H1 (cell line): Measurements from ENCODE around the gene MYBL2. TPM values are rescaled to one million over a fixed set of nuclear protein-coding genes. Genes with fewer than 3 reads are reported as not detected.

Experiments
- CTCF ChIA-PET: fragments of 300-600 bp; sonication (Branson Sonifier 250); formaldehyde crosslinking; loops from one replicate; lab custom pipeline; 2021; ENCODE audit not compliant: partially characterized antibody; lab: Charles Lee
- POLR2A ChIA-PET: fragments of 300-600 bp; sonication (Branson Sonifier 250); formaldehyde crosslinking; loops from one replicate; lab custom pipeline; 2021; ENCODE audit warnings: inconsistent platforms; ENCODE audit not compliant: partially characterized antibody; lab: Charles Lee
- DNase-seq, 2 experiments: peaks; one replicate each; pipeline versions ENCODE4 v3.0.0 to v3.0.0-alpha.2; 2010 to 2022; ENCODE audit warnings: low spot score in 2 of 2, low read depth in 1 of 2, mixed read lengths in 1 of 2
- FAIRE-seq: peaks from 2 replicates; lab custom pipeline; 2011; peaks lifted over from hg19 to GRCh38; lab: Jason Lieb, UNC
- H2AFZ ChIP-seq: 2 replicates; pipeline ENCODE4 v1.8.1; 2012; ENCODE audit warnings: low read length, inconsistent platforms
- H2AK5ac ChIP-seq: 2 replicates; pipeline ENCODE4 v1.6.1; 2013; ENCODE audit warnings: low read depth, low read length
- H2BK120ac ChIP-seq: replicated peaks from 2 replicates; pipeline ENCODE3; 2013; ENCODE audit warnings: low read depth, low read length, inconsistent platforms
- H2BK12ac ChIP-seq: 2 replicates; pipeline ENCODE4 v1.6.1; 2013; ENCODE audit warnings: low read depth, low read length
- H2BK15ac ChIP-seq: 2 replicates; pipeline ENCODE4 v1.6.1; 2013; ENCODE audit warnings: low read length
- H2BK20ac ChIP-seq: 2 replicates; pipeline ENCODE4 v1.6.1; 2013; ENCODE audit warnings: low read length
- H2BK5ac ChIP-seq: 2 replicates; pipeline ENCODE4 v1.6.1; 2013; ENCODE audit warnings: low read depth, low read length
- H3K14ac ChIP-seq: 2 replicates; pipeline ENCODE4 v1.6.1; 2013; ENCODE audit warnings: inconsistent platforms; ENCODE audit not compliant: insufficient read length
- H3K18ac ChIP-seq: 2 replicates; pipeline ENCODE4 v1.6.1; 2013; ENCODE audit warnings: low read length; ENCODE audit errors: extremely low read depth
- H3K23ac ChIP-seq: 2 replicates; pipeline ENCODE4 v1.6.1; 2013; ENCODE audit warnings: inconsistent platforms; ENCODE audit not compliant: insufficient read length
- H3K23me2 ChIP-seq: 2 replicates; pipeline ENCODE4 v1.6.1; 2013; ENCODE audit warnings: low read depth, low read length
- H3K27ac ChIP-seq: 2 replicates; pipeline ENCODE4 v1.6.1; 2011; ENCODE audit warnings: low read depth, low read length, inconsistent platforms
- H3K27me3 ChIP-seq, 4 experiments: replicated peaks in 1 of 4; 1 replicate in 1 of 4; 2 replicates in 3 of 4; pipeline versions ENCODE4 v1.6.1 to v1.8.1; 2011 to 2013; ENCODE audit warnings: low read length in 3 of 4, mild to moderate bottlenecking in 3 of 4, inconsistent platforms in 2 of 4, mixed read lengths in 2 of 4, moderate library complexity in 1 of 4; ENCODE audit not compliant: control insufficient read depth in 3 of 4, insufficient read depth in 3 of 4; ENCODE audit errors: extremely low read depth in 1 of 4
- H3K36me3 ChIP-seq, 4 experiments: 2 replicates each; pipeline versions ENCODE4 v1.6.1 to v1.8.1; 2011 to 2013; ENCODE audit warnings: mild to moderate bottlenecking in 4 of 4, low read length in 3 of 4, moderate library complexity in 2 of 4, control low read depth in 1 of 4, inconsistent platforms in 1 of 4; ENCODE audit not compliant: insufficient read depth in 4 of 4, control insufficient read depth in 2 of 4
- H3K4ac ChIP-seq: replicated peaks from 2 replicates; pipeline ENCODE3; 2013; ENCODE audit warnings: low read length, low read depth, mixed read lengths, inconsistent platforms; ENCODE audit not compliant: insufficient read length
- H3K4me1 ChIP-seq, 4 experiments: replicated peaks in 1 of 4; 1 replicate in 1 of 4; 2 replicates in 3 of 4; pipeline versions ENCODE4 v1.6.1 to v1.8.1; 2011 to 2013; ENCODE audit warnings: low read length in 3 of 4, inconsistent platforms in 2 of 4, mixed read lengths in 1 of 4; ENCODE audit not compliant: insufficient read depth in 4 of 4, control insufficient read depth in 3 of 4
- H3K4me2 ChIP-seq, 2 experiments: 2 replicates each; pipeline versions ENCODE4 v1.6.1 to v1.8.1; 2011 to 2013; ENCODE audit warnings: low read depth in 2 of 2, low read length in 2 of 2, control low read depth in 1 of 2, inconsistent platforms in 1 of 2, mild to moderate bottlenecking in 1 of 2; ENCODE audit not compliant: insufficient read depth in 1 of 2
- H3K4me3 ChIP-seq, 4 experiments: fragments of 200-600, 300-600 bp in 1 of 4; sonication (generic), shearing (Covaris generic), sonication (Bioruptor Twin) in 1 of 4; 2 replicates each; pipeline versions ENCODE4 v1.5.1 to v1.8.1; 2011 to 2016; ENCODE audit warnings: low read length in 4 of 4, low read depth in 3 of 4, control low read depth in 2 of 4, inconsistent platforms in 2 of 4, mild to moderate bottlenecking in 2 of 4, mixed read lengths in 1 of 4, moderate library complexity in 1 of 4; ENCODE audit not compliant: insufficient read depth in 2 of 4; ENCODE audit errors: extremely low read depth in 1 of 4
- H3K56ac ChIP-seq: replicated peaks from 2 replicates; pipeline ENCODE3; 2013; ENCODE audit warnings: low read depth, mild to moderate bottlenecking, mixed read lengths, low read length, inconsistent platforms; ENCODE audit not compliant: insufficient read length
- H3K79me1 ChIP-seq: 2 replicates; pipeline ENCODE4 v1.6.1; 2013; ENCODE audit warnings: low read depth, low read length, control low read depth
- H3K79me2 ChIP-seq, 2 experiments: 2 replicates each; pipeline versions ENCODE4 v1.6.1 to v1.8.1; 2012 to 2013; ENCODE audit warnings: low read length in 2 of 2, mild to moderate bottlenecking in 2 of 2, inconsistent platforms in 1 of 2; ENCODE audit not compliant: insufficient read depth in 2 of 2, control insufficient read depth in 1 of 2
- H3K9ac ChIP-seq, 4 experiments: replicated peaks in 1 of 4; 1 replicate in 1 of 4; 2 replicates in 3 of 4; pipeline versions ENCODE4 v1.6.1 to v1.8.1; 2011 to 2013; ENCODE audit warnings: low read depth in 3 of 4, low read length in 3 of 4, control low read depth in 2 of 4, mild to moderate bottlenecking in 2 of 4, moderate library complexity in 2 of 4, inconsistent platforms in 1 of 4; ENCODE audit errors: extremely low read depth in 1 of 4
- H3K9me3 ChIP-seq, 2 experiments: 2 replicates each; pipeline versions ENCODE4 v1.6.1 to v1.8.1; 2012 to 2013; ENCODE audit warnings: mild to moderate bottlenecking in 2 of 2, moderate library complexity in 2 of 2, control low read depth in 1 of 2, inconsistent platforms in 1 of 2, low read depth in 1 of 2, low read length in 1 of 2, mixed read lengths in 1 of 2; ENCODE audit not compliant: insufficient read depth in 2 of 2
- H4K20me1 ChIP-seq, 2 experiments: replicated peaks in 1 of 2; 2 replicates each; pipeline versions ENCODE3 to v1.8.1; 2011 to 2013; ENCODE audit warnings: inconsistent platforms in 2 of 2, low read length in 2 of 2, mild to moderate bottlenecking in 1 of 2; ENCODE audit not compliant: insufficient read depth in 2 of 2, control insufficient read depth in 1 of 2
- H4K5ac ChIP-seq: 2 replicates; pipeline ENCODE4 v1.6.1; 2013; ENCODE audit warnings: low read length, low read depth, mixed read lengths, inconsistent platforms; ENCODE audit not compliant: insufficient read length
- H4K8ac ChIP-seq: 2 replicates; pipeline ENCODE4 v1.8.0; 2013; ENCODE audit warnings: mild to moderate bottlenecking, moderate library complexity, low read length, inconsistent platforms; ENCODE audit not compliant: insufficient read depth; ENCODE audit errors: extremely low read depth
- H4K91ac ChIP-seq: replicated peaks from 2 replicates; pipeline ENCODE3; 2013; ENCODE audit warnings: low read length, mixed read lengths, inconsistent platforms; ENCODE audit not compliant: insufficient read length
- ASH2L ChIP-seq: fragments of 200-600, 300-600 bp; sonication (generic); IDR thresholded peaks from one replicate; pipeline ENCODE4 v1.7.1; 2017; ENCODE audit warnings: low read length
- CEBPB ChIP-seq: IDR thresholded peaks from 2 replicates; pipeline ENCODE4 v1.6.1; 2012; ENCODE audit warnings: low read depth, low read length
- CTBP2 ChIP-seq: IDR thresholded peaks from 2 replicates; pipeline ENCODE4 v1.7.0; 2011; ENCODE audit warnings: borderline replicate concordance, mild to moderate bottlenecking, moderate library complexity, mixed read lengths, low read length; ENCODE audit not compliant: insufficient read depth, insufficient read length
- NRF1 ChIP-seq: IDR thresholded peaks from 2 replicates; pipeline ENCODE4 v1.6.1; 2011; ENCODE audit warnings: mild to moderate bottlenecking, low read depth, low read length, improper control_type of control experiment
- RFX5 ChIP-seq: IDR thresholded peaks from 2 replicates; pipeline ENCODE4 v1.6.1; 2011; ENCODE audit warnings: low read depth, low read length, improper control_type of control experiment, borderline replicate concordance
- WGBS, 2 experiments: shearing (Covaris generic) in 1 of 2; methylation state at CpG; one replicate each; pipeline versions ENCODE4 v1.1.6 to v1.1.7; 2013 to 2015; ENCODE audit warnings: low lambda C conversion rate in 2 of 2, mixed read lengths in 2 of 2, inconsistent platforms in 1 of 2, low coverage in 1 of 2, missing lambda C conversion rate in 1 of 2; ENCODE audit not compliant: insufficient replicate concordance in 2 of 2, insufficient coverage in 1 of 2, insufficient read length in 1 of 2; ENCODE audit errors: extremely low coverage in 1 of 2, missing lambda C conversion rate in 1 of 2; 5-methylcytosine and 5-hydroxymethylcytosine counted together
- polyA plus RNA-seq, 7 experiments: library from polyadenylated mRNA; depleted of rRNA in 3 of 7; stranded (reverse) in 5 of 7; unstranded in 2 of 7; fragments of >200 nt in 5 of 7; fragments of 200-250 nt in 2 of 7; gene quantifications; 1 replicate in 5 of 7; 2 replicates in 1 of 7; 4 replicates in 1 of 7; pipeline versions ENCODE4 v1.2.1 to v1.2.3, GENCODE V29; 2011 to 2013; ENCODE audit warnings: missing spikeins in 2 of 7, mixed read lengths in 2 of 7
- total RNA-seq: library from RNA; stranded (reverse); fragmentation: NEBNext Ultra II Directional; extraction: Animal tissue kit (Norgen Biotek cat#: 25700); gene quantifications from 2 replicates; pipeline ENCODE4 v1.2.1, GENCODE V29; 2021

Gene MYBL2
- total and polyA plus RNA-seq, 2 of the 8 experiments (the other 6 are each of a cell fraction or from before 2014, with no cell fraction given): 75.3 to 207 TPM

DNA sequence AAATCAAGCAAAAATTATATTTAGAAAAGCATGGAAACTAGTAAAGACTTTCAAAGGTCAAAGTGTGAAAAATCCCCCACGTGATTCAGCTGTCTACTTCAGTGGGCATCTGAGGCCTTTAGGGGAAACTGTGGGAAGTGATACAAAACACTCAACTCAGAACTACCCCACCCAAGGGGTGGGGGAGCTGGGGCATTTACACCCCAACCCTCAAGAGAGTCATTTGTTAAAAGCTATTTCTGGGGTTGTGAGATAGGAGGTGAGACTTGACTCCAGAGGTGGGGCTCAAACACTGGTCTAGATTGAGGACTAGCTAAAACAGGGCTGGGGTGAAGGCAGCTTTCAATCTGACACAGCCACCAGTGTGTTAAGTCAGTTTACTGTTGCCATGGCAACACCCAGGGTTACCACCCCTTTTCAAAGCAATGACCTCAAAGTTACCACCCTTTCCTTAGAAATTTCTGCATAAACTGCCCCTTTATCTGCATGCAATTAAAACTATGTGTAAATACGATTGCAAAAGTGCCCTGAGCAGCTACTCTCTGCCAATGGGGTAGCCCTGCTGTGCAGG, 69.8 kb downstream of the MYBL2 start:
- Histone ChIP-seq H3K23ac (no peak overlapping the region), H2AK5ac (no peak overlapping the region), H4K8ac (no peak overlapping the region), H3K4me1 (no peaks in the 10 kb centered on the region), H3K9ac (no peak overlapping the region), H3K79me2 (no peaks in the 10 kb centered on the region), H3K23me2 (no peaks in the 10 kb centered on the region), H2BK15ac (no peak overlapping the region), H3K79me1 (no peaks in the 10 kb centered on the region), H2BK20ac (no peak overlapping the region), H3K4me3 (no peak overlapping the region), H4K5ac (no peak overlapping the region), H2BK5ac (no peak overlapping the region), H3K4me2 (no peak overlapping the region), H3K9me3 (no peaks in the 10 kb centered on the region), H3K27ac (no peak overlapping the region), H2BK12ac (no peak overlapping the region), H2AFZ (no peak overlapping the region), H3K18ac (no peak overlapping the region), H4K91ac (no peak overlapping the region), H3K14ac (no peak overlapping the region), H4K20me1 (no peaks in the 10 kb centered on the region), H3K36me3 (no peaks in the 10 kb centered on the region), H3K56ac (no peak overlapping the region), H2BK120ac (no peak overlapping the region), H3K4ac (no peak overlapping the region), H3K27me3 (no peaks in the 10 kb centered on the region)
- DNase-seq (no peak), FAIRE-seq (no peak)
- WGBS, 2 experiments: 80% methylated on average over 2 of the region's 2 CpGs; no CpG with 5 or more reads in 1 of the 2 experiments
- TF ChIP-seq ASH2L (no peak), CEBPB (no peak), CTBP2 (no peak), NRF1 (no peak), RFX5 (no peak)
- ChIA-PET POLR2A (no interaction called here), CTCF (interaction anchor here (1.3 kb wide), 2 partner anchors 10 to 12 kb away, joined by 4 to 5 read pairs; partner anchors contain the start of gene GTSF1L)
